GM21825 (cell line): ENCODE results near the gene TUFM.
"Not testable (repeated sequence)": the region's sequence is repeated elsewhere in the genome, so short reads cannot be mapped to it uniquely, and the experiment has no call there.

Experiments
- ATAC-seq: cut with Tn5 transposase; IDR thresholded peaks from one replicate; pipeline ENCODE4 v1.9.1; 2021; ENCODE audit warnings: mild to moderate bottlenecking, moderate library complexity; ENCODE audit not compliant: unreplicated experiment

Gene TUFM

GRCh38 chr16:28846080-28846932 is at the start of gene TUFM:
TSS of gene TUFM (minus strand) at chr16:28846348. CDS start at chr16:28846269, 79 bp downstream.
- ATAC-seq = peak; percentile 87

GRCh38 chr16:28895609-28896008 is 49.5 kb upstream of the TUFM start:
- ATAC-seq = no peak

DNA sequence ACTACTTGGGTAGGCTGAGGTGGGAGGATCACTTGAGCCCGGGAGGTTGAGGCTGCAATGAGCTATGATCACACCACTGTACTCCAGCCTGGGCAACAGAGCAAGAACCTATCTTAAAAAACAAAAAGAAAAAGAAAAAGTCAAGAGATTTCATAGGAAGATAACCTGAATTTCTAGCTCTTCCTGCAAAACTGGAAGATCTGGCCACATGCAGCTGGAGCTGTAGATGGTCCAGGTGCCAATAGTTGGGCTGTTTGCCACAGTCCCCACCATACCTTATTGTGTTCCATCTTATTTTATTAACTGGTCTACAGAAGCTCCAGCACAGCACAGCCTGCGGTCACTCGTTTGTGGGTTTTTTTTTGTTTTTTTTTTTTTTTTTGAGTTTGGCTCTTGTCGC is 47.1 kb upstream of the TUFM start:
- no peak for ATAC-seq

DNA sequence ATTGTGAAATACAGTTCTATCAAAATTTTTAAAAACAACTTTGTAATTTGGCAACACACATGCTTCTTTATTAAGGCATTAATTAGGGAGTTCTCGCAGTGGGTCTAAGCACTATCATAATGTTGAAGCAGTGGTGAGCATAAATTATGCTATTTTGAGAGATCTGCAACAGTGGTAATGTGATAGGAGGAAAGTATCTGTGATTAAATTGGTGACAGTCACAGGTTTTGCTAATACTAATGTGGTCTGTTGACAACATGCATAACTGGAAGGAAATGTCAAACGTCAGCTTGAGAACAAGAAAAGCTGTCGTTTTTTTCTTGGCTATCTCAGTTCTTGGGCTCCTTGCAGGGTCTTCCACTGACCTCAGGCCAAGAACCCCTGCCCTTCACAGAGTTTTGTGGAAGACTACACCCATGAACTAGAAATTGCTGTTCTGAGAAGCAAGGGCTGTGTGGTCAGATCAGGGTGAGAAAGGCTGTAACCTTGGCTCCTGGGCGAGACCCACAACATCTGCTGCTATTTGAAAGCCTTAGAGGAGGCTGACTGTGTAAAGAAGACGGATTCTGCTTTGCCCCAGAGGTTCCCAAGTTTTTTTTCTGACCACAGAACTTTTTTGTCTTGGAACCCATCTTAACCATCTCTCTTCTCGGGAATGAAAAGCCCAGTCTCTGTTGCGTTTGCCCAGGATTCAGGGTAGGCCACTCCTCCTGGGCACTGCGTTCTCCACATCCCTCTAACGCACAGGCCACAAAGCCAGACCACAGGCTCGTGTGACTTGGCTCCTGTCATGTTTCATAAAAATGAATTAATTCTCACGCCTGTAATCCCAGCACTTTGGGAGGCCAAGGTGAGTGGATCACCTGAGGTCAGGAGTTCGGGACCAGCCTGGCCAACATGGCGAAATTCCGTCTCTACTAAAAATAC is 46.1 kb upstream of the TUFM start:
- ATAC-seq = no peak

- not testable (repeated sequence) for ATAC-seq
These were observed 44.2 kb upstream of the TUFM start for GRCh38 chr16:28890355-28890754.

DNA sequence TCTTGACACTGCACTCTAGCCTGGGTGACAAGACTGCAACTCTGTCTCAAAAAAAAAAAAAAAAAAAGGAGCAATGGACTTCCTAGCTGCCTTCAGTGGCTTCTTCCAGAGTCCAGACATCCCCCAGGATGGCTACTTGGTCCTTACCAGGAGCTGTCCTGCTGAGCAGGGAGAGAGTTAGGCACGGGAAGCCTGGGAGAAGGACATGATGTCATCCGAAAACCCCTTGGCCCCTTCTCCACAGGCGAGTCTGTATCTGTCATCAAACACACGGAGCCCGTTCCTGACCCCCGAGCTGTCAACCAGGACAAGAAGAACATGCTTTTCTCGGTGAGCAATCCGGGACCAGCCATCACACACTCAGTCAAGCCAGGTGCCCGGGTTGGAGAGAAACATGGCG is 40.8 kb upstream of the TUFM start:
- no peak for ATAC-seq

DNA sequence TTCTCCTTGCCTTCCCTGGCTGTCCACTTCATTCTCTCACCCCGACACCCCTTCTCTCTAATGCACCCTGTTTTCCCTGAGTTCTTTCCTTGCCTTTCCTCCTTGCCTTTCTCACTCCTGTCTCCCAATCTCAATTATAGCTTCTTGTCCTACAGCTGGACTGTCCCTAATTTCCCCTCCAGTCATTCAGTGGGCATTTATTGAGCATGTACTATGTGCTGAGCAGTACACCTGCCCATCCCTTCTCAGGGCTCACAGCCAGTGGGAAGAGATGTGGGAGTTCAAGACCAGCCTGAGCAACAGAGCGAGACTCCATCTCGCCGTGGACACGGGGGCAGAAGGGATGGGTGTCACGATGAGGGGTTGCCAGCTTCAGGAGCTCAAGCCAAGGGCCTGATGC is 37.9 kb upstream of the TUFM start:
- no peak for ATAC-seq

- ATAC-seq = no peak
These were observed 37.3 kb upstream of the TUFM start for GRCh38 chr16:28883221-28883996.

GRCh38 chr16:28882551-28883160 is 36.5 kb upstream of the TUFM start:
- ATAC-seq = no peak

- ATAC-seq = not testable (repeated sequence)
These were observed 35.4 kb upstream of the TUFM start for GRCh38 chr16:28881565-28881964.

- no peak for ATAC-seq
These were observed 34.8 kb upstream of the TUFM start for GRCh38 chr16:28880955-28881354.

- ATAC-seq = no peak
These were observed 34.4 kb upstream of the TUFM start for GRCh38 chr16:28880589-28880915.

- peak; percentile 81 for ATAC-seq
These were observed 33.9 kb upstream of the TUFM start for GRCh38 chr16:28879841-28880588.

GRCh38 chr16:28879261-28879840 is 33.2 kb upstream of the TUFM start:
- peak; percentile 18 for ATAC-seq

DNA sequence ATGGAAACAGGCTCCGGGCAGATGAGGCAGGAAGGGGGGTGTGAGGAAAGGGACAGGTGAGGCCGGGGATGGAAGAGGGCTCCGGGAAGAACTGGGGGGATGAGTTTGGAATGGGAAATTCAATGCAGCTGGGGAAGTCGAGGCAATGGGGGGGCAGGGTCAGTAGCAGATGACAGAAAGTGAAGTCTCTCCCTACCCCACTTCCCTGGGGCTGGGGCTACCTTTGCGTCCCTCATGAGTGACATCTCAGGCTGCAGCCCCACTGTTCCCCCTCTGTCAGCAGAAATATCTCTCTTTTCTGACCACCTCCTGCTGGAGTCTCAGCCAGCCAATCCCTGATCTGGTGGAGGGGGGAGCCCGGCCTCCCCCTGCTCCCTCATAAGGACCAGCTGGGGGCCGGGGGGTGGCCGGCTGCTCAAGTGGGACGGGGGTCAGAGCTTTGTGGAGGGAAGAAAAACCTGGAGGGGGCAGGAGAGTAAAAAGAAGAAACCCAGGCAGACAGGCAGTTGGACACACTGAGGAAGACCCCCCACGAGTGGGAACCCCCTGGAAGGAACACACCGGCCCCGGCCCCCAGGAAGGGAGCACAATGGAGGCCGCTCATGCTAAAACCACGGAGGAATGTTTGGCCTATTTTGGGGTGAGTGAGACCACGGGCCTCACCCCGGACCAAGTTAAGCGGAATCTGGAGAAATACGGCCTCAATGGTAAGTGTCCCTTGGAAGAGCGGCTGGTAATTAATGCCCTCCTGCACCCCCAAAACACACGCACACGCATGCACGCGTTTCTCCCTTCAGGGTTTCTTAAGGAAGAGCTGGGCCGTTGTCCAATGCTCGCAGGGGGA is 32.2 kb upstream of the TUFM start, which contains the start of gene ATP2A1:
TSS of gene ATP2A1 (plus strand) at position 406 of the 844 bp plus-strand sequence. CDS start at position 590, 184 bp downstream.
- ATAC-seq = no peak

GRCh38 chr16:28877655-28878000 is 31.5 kb upstream of the TUFM start:
- ATAC-seq = no peak

GRCh38 chr16:28876973-28877654 is 31.0 kb upstream of the TUFM start:
- ATAC-seq = no peak

DNA sequence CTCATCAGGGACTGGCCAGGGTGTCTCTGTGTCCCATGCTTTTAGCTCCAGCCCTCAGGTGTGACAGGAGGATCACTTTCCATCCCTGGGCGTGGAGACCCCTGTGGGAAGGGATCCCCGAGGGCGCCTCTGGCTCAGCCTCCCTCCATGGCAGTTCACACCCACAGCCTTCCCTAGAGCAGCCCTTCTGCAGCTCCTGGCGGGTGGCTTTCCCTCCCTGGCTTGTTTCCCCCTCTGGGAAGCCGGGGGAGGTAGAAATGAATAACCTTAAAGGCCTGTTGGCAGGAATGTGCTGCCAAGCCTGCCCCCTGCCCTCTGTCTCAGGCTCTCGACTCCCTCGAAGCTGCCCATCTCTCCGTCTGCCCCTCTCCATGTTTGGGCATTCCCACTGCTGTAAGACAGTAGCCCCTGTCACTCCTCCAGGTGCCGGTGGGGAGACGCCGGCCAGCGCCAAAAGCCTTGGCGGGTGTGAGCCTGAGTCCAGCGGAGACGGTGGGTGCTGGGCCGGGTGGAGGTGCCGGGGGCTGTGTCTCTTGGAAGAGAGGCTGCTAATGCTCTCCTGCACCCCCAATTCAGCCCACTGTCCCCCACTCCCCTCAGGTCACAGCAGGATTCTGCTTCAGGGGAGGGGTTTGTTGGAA is 30.0 kb upstream of the TUFM start:
- ATAC-seq = no peak
